HFFc6 (cell line): ENCODE results near the gene L3MBTL1. TPM values are rescaled to one million over a fixed set of nuclear protein-coding genes. Genes with fewer than 3 reads are reported as not detected.

Experiments used
- DNase-seq: peaks from one replicate; pipeline ENCODE4 v3.0.0-alpha.2; 2018
- H3K27ac Mint-ChIP-seq: 2 replicates; pipeline ENCODE4 v1.8.0; 2020; ENCODE audit warnings: mild to moderate bottlenecking, mixed read lengths
- H3K27me3 Mint-ChIP-seq: 2 replicates; pipeline ENCODE4 v1.8.0; 2021; ENCODE audit warnings: mild to moderate bottlenecking, moderate library complexity, mixed read lengths; ENCODE audit not compliant: insufficient read depth
- H3K36me3 Mint-ChIP-seq: 2 replicates; pipeline ENCODE4 v1.8.0; 2021; ENCODE audit warnings: low read depth, mixed read lengths
- H3K4me1 Mint-ChIP-seq: 2 replicates; pipeline ENCODE4 v1.8.0; 2020; ENCODE audit warnings: low read depth, mixed read lengths
- H3K4me3 Mint-ChIP-seq: 2 replicates; pipeline ENCODE4 v1.8.0; 2020; ENCODE audit warnings: mild to moderate bottlenecking, moderate library complexity, mixed read lengths
- H3K9me3 Mint-ChIP-seq: 2 replicates; pipeline ENCODE4 v1.8.0; 2020; ENCODE audit warnings: mild to moderate bottlenecking, mixed read lengths
- total RNA-seq, 6 experiments: library from RNA; stranded (reverse); fragmentation: NEBNext Ultra II Directional; extraction: Animal tissue kit (Norgen Biotek cat#: 25700); gene quantifications; 2 replicates in 1 of 6; 3 replicates in 5 of 6; pipeline ENCODE4 v1.2.3, GENCODE V29; 2021
- TF ChIP-seq, protein P1 (sequence below): fragments of 200-600 bp; sonication (generic); IDR thresholded peaks from 2 replicates; pipeline ENCODE4 v1.5.0; 2021; ENCODE audit warnings: antibody characterized with exemption, mild to moderate bottlenecking

Gene L3MBTL1
- total RNA-seq, 6 experiments from 2014 or later: 1.8 to 2.9 (median 2.3) TPM

DNA sequence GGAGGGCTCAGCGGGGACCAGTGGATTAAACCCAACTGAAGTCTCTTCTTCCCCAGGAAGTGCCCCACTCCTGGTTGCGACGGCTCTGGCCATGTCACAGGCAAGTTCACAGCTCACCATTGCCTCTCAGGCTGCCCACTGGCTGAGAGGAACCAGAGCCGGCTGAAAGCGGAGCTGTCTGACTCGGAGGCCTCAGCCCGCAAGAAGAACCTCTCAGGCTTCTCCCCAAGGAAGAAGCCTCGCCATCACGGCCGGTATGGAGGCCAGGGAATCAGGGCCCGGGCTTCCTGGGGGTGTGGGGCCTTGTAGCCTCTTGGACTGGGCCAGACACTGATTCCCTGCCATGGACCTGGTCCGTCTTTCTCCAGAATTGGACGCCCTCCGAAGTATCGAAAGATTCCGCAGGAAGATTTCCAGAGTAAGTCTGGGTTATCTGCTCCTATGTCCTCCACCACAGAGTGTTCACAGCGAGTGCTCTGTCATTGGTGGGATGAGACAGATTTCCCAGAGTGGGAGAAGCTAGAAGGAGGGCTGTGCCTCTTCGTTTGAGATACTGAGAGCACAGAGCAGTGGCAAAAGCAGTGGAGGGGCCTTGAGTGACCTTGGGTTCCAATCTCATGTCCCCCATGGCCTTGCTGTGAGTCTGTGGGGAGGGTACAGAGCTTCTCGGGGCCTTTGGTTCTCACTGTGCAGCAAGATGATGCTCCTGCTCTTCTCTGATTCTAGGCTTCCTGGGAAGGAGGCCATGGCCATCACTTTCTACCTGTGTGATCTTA, 28.7 kb downstream of the L3MBTL1 start:
- no peaks in the 10 kb centered on the region for H3K36me3 Mint-ChIP-seq
- TF ChIP-seq, protein P1, sequence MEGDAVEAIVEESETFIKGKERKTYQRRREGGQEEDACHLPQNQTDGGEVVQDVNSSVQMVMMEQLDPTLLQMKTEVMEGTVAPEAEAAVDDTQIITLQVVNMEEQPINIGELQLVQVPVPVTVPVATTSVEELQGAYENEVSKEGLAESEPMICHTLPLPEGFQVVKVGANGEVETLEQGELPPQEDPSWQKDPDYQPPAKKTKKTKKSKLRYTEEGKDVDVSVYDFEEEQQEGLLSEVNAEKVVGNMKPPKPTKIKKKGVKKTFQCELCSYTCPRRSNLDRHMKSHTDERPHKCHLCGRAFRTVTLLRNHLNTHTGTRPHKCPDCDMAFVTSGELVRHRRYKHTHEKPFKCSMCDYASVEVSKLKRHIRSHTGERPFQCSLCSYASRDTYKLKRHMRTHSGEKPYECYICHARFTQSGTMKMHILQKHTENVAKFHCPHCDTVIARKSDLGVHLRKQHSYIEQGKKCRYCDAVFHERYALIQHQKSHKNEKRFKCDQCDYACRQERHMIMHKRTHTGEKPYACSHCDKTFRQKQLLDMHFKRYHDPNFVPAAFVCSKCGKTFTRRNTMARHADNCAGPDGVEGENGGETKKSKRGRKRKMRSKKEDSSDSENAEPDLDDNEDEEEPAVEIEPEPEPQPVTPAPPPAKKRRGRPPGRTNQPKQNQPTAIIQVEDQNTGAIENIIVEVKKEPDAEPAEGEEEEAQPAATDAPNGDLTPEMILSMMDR: no peak
- DNase-seq: no peak
- H3K4me1 Mint-ChIP-seq: peaks cover 35% of the 10 kb centered on the region
- H3K9me3 Mint-ChIP-seq: no peaks in the 10 kb centered on the region
- H3K27me3 Mint-ChIP-seq: peaks cover 11% of the 10 kb centered on the region
- no peak overlapping the region for H3K4me3 Mint-ChIP-seq
- H3K27ac Mint-ChIP-seq: no peak overlapping the region

DNA sequence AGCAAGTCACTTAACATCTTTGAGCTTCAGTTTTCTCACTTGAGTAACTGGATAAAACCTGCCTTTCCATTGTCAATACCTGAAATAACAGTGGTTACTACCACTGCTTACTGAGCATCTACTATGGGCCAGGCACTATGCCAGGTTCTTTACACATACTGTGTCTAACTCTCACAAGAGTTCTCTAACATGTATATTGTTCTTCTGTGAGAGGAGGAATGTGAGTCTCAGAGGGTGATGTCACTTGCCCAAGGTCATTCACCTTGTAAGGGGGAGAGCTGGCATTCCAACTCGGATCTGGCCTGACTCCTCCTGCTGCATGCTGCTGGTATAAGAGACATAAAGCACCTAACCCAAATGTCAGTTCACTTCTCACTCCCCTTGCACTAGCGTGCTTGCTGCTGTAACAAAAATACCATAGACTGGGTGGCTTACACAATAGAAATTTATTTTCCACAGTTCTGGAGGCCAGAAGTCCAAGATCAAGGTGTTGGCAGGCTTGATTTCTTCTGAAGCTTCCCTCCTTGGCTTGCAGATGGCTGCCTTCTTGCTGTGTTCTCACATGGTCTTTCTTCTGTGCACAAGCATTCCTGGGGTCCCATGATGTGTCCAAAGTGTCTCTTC, 29.4 kb downstream of the L3MBTL1 start:
- Mint-ChIP-seq H3K4me3 (no peak overlapping the region), H3K9me3 (no peaks in the 10 kb centered on the region), H3K36me3 (no peaks in the 10 kb centered on the region), H3K27ac (no peak overlapping the region), H3K27me3 (peaks cover 11% of the 10 kb centered on the region), H3K4me1 (peaks cover 42% of the 10 kb centered on the region)
- peak; percentile 53 for DNase-seq
- TF ChIP-seq, protein P1: no peak

DNA sequence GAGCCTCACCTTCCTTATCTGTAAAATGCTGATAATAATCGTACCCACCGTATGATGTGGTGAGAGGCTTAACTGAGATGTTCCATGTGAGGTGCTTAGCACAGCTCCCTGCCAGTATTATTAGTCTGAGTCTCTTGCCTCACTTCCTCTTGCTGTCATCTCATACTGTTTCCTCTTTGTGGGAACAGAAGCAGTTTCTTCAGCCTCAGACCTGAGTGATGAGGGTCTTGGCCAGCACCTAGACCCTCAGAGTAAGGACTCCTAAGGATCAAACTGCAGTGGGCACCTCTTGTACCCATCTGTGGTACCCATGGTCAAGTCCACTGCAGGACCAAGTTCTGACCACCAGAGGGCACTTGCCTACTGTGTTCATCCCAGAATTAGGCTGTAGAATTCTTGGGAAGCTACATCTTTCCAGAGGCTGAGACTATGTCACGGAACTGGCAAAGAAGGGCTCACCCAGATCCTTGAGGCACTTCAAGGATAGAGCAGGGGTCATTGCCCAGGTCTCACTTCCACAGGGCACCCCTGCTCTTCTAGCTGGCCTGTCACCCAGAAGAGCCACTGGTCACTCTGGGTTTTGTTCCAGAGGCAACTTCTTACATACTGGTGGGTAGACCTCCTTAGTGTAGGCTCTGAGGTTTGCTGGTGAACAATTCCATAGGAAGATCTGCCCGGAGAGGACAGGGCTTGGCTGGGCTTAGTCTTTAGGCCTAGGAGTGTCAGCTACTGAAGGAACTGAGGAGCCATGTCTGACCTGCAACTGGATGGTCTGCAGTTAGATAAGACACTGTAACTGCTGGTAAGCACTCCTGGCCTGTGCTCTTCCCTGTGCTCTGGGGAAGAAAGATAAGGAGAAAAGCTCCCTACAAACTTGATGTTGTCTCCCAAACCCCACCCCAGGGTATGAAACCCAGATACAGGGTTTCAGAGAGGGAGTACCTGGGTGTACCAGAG, 30.7 kb downstream of the L3MBTL1 start:
- H3K4me3 Mint-ChIP-seq: no peak overlapping the region

DNA sequence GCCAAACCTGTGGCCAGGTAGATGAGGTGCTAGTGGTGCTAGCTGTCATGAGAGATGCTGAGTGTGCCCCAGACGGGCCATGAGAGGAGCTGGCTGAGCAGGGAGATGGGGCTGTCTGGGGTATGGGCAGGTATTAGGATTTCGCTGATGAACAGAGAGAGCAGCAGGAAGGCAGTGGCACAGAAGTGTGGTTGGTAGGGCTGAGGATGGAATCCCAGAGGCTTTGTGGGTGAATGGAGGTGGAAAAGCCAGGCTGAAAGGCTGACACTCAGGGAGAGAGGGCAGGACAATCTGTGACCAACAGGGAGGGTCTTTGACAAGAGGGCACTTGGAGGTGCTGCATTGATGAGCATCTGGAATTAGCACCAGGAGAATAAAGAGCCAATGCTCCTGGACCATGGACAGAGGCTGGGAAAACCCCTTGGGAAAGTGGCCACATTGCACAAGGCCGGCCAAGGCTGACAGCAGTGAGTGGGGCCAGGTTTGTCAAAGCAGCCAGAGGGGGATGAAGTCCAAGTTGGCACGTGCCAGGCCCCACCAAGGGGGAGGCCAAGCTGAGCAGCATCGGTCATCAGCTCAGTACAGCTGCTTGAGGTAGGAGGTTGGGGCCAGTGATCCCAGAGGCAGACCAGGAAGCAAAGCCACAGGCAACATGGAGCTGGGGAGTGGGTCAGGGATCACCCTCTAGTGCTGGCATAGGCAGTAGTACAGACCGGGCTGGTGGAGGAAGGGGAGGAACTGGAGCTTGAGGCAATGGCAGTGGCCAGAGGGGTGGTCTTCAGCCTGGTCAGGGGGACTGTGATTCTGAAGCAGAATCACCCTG, 31.6 kb downstream of the L3MBTL1 start:
- H3K4me3 Mint-ChIP-seq: no peak overlapping the region
- peaks cover 15% of the 10 kb centered on the region for H3K27me3 Mint-ChIP-seq
- no peak for DNase-seq
- H3K36me3 Mint-ChIP-seq: peaks cover 15% of the 10 kb centered on the region
- H3K27ac Mint-ChIP-seq: no peak overlapping the region
- peaks cover 39% of the 10 kb centered on the region for H3K4me1 Mint-ChIP-seq
- H3K9me3 Mint-ChIP-seq: no peaks in the 10 kb centered on the region
- TF ChIP-seq, protein P1: no peak

More for the DNA sequence above, 30.7 kb downstream of the L3MBTL1 start:
- Mint-ChIP-seq H3K27ac (no peak overlapping the region), H3K36me3 (peaks cover 8% of the 10 kb centered on the region), H3K9me3 (no peaks in the 10 kb centered on the region), H3K27me3 (peaks cover 13% of the 10 kb centered on the region), H3K4me1 (peaks cover 43% of the 10 kb centered on the region)
- TF ChIP-seq, protein P1: peak; percentile 97
- peak; percentile 48 for DNase-seq
